ENCODE results near the gene ATXN7.

DNA sequence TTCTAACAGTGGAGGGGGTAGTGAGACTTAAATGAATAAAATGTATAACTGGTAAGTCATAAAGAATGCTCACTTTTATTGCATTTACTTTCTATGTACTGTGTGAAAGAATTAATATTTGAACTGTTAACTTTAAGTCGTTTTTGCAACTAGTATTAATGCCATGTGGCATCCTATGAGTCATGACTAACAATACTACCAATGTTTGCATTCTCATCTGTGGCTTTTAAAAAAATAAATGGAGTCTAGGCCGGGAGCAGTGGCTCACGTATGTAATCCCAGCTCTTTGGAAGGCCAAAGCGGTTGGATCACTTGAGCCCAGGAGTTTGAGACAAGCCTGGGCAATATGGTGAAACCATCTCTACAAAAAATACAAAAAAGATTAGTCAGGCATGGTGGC lies 39.4 kb upstream of the ATXN7 start:
- no peak for TF ChIP-seq CEBPB (IDR thresholded peaks at IDR 0.05; ENCODE audit: borderline replicate concordance in 1 of 2, low read depth in 2 of 2, low read length in 2 of 2)
- TF ChIP-seq YY1 (IDR thresholded peaks at IDR 0.05; ENCODE audit: low read depth, low read length), result no peak
- no peak for TF ChIP-seq ZNF384 (IDR thresholded peaks at IDR 0.05; ENCODE audit: borderline replicate concordance, low read depth, low read length)
- no peak for TF ChIP-seq CREB1 (IDR thresholded peaks at IDR 0.05; ENCODE audit: low read depth)
- no peak for TF ChIP-seq SIX5 (IDR thresholded peaks at IDR 0.05; ENCODE audit: low read depth, low read length, severe bottlenecking)
- no peak for TF ChIP-seq CTCF (IDR thresholded peaks at IDR 0.05 in 2 of 3, conservative IDR thresholded peaks at IDR 0.05 in 1 of 3; ENCODE audit: control insufficient read depth in 2 of 3, extremely low read depth in 1 of 3, insufficient read depth in 1 of 3, low read depth in 3 of 3, low read length in 3 of 3)
- TF ChIP-seq SIN3A (IDR thresholded peaks at IDR 0.05; ENCODE audit: low read depth, low read length), result no peak
- no peak for TF ChIP-seq NFYB (IDR thresholded peaks at IDR 0.05; ENCODE audit: insufficient read depth, low read depth, low read length)
- no peak for TF ChIP-seq FOS (IDR thresholded peaks at IDR 0.05; ENCODE audit: borderline replicate concordance, extremely low read depth, insufficient read length)
- TF ChIP-seq REST (IDR thresholded peaks at IDR 0.05; ENCODE audit: low read depth, low read length), result no peak
- no peak for TF ChIP-seq NKRF (conservative IDR thresholded peaks at IDR 0.05)
- TF ChIP-seq ZZZ3 (IDR thresholded peaks at IDR 0.05; ENCODE audit: control insufficient read depth, insufficient read length, low read depth), result no peak
- TF ChIP-seq STAT3 (IDR thresholded peaks at IDR 0.05; ENCODE audit: low read depth, low read length), result no peak

Measured in GM12878 (cell line).